Hematopoietic multipotent progenitor cell treated with erythropoietin and hydrocortisone succinate and interleukin-3 and kit ligand, for 4 days (in vitro differentiated cells): ENCODE measurements around the gene LTO1.

Experiments
- DNase-seq: peaks from one replicate; pipeline ENCODE4 v3.0.0-alpha.2; 2015

The LTO1 gene

GRCh38 chr11:69644071-69644961 lies 30.8 kb downstream of the LTO1 start:
- peak; percentile 61 for DNase-seq

- no peak for DNase-seq
These were observed 31.5 kb downstream of the LTO1 start for GRCh38 chr11:69643646-69644045.

- peak; percentile 89 for DNase-seq
These were observed 32.1 kb downstream of the LTO1 start for GRCh38 chr11:69642913-69643632.

- peak; percentile 43 for DNase-seq
These were observed 32.6 kb downstream of the LTO1 start for GRCh38 chr11:69642549-69642912.

- DNase-seq, result peak; percentile 24
These were observed 33.2 kb downstream of the LTO1 start for GRCh38 chr11:69641681-69642548.

- DNase-seq, result peak; percentile 89
These were observed 34.1 kb downstream of the LTO1 start, which contains the start of gene CCND1 for GRCh38 chr11:69640995-69641581. TSS of gene CCND1 (plus strand) at chr11:69641156. CDS start at chr11:69641314, 158 bp downstream.

- DNase-seq, result peak; percentile 33
These were observed 34.7 kb downstream of the LTO1 start for GRCh38 chr11:69640260-69640994.

GRCh38 chr11:69639831-69640230 lies 35.3 kb downstream of the LTO1 start:
- DNase-seq, result no peak

GRCh38 chr11:69638941-69639681 lies 36.0 kb downstream of the LTO1 start:
- peak; percentile 93 for DNase-seq

GRCh38 chr11:69637941-69638871 lies 36.9 kb downstream of the LTO1 start:
- DNase-seq, result peak; percentile 62

GRCh38 chr11:69637198-69637940 lies 37.8 kb downstream of the LTO1 start:
- DNase-seq, result no peak

- peak; percentile 51 for DNase-seq
These were observed 38.5 kb downstream of the LTO1 start for GRCh38 chr11:69636512-69637197.

GRCh38 chr11:69635804-69636511 lies 39.2 kb downstream of the LTO1 start:
- DNase-seq, result no peak

GRCh38 chr11:69635195-69635594 lies 40.0 kb downstream of the LTO1 start:
- no peak for DNase-seq

GRCh38 chr11:69634590-69634989 lies 40.6 kb downstream of the LTO1 start:
- no peak for DNase-seq

- DNase-seq, result no peak
These were observed 41.1 kb downstream of the LTO1 start for GRCh38 chr11:69634069-69634468.

GRCh38 chr11:69632900-69633299 lies 42.3 kb downstream of the LTO1 start:
- no peak for DNase-seq

GRCh38 chr11:69630424-69630823 lies 44.7 kb downstream of the LTO1 start:
- DNase-seq, result no peak
